Transverse colon (tissue), 3 donors: Measurements from ENCODE around the gene ERICH3.

ENCODE experiments used
- CTCF ChIP-seq, 5 experiments: fragments of 200-600 bp in 3 of 5; fragments of 450-650 bp in 2 of 5; sonication (generic) in 3 of 5; IDR thresholded peaks; 1 replicate in 2 of 5; 2 replicates in 3 of 5; pipeline ENCODE4 v1.5.1; 2016 to 2017; ENCODE audit warnings: antibody characterized with exemption in 5 of 5, inconsistent platforms in 3 of 5, mild to moderate bottlenecking in 2 of 5, moderate library complexity in 1 of 5
- EP300 ChIP-seq: sonication (generic); formaldehyde crosslinking; IDR thresholded peaks from one replicate; pipeline ENCODE4 v1.6.1; 2017; ENCODE audit warnings: antibody characterized with exemption, low read depth

GRCh38 chr1:74590288-74590687 lies 83.3 kb downstream of the ERICH3 start:
- TF ChIP-seq CTCF (IDR thresholded peaks at IDR 0.05) (no peak), EP300 (no peak)
